Testis (tissue), 2 donors: Measurements from ENCODE around the gene RALGAPA1.
A peak's percentile ranks its signal among the peaks of the same experiment; 100 is the strongest.

Experiments used
- CTCF ChIP-seq, 3 experiments: fragments of 450-650 bp in 2 of 3; fragments of 200-600 bp in 1 of 3; sonication (generic) in 1 of 3; IDR thresholded peaks; one replicate each; pipeline ENCODE4 v1.5.1; 2016 to 2019; ENCODE audit warnings: antibody characterized with exemption in 3 of 3, mild to moderate bottlenecking in 2 of 3, moderate library complexity in 1 of 3
- POLR2A ChIP-seq: fragments of 450-650 bp; IDR thresholded peaks from one replicate; pipeline ENCODE4 v1.6.1; 2017; ENCODE audit warnings: antibody characterized with exemption, mild to moderate bottlenecking, moderate library complexity

- peak in 2 of 3 experiments; percentile 37 to 50 for TF ChIP-seq CTCF (IDR thresholded peaks at IDR 0.05)
- peak; percentile 42 for TF ChIP-seq POLR2A
Measured at GRCh38 chr14:35808638-35809563, at the start of gene RALGAPA1.
